Measurements from ENCODE around the gene SENP7. TPM values are rescaled to one million over a fixed set of nuclear protein-coding genes. Genes with fewer than 3 reads are reported as not detected.

The SENP7 gene
- total RNA-seq, 1 donor from 2014 or later, result 26.0 TPM

- Mint-ChIP-seq H3K36me3 (ENCODE audit: unreplicated experiment) (peaks cover 20% of the 10 kb centered on the region), H3K4me1 (ENCODE audit: unreplicated experiment) (peaks cover 7% of the 10 kb centered on the region), H3K27ac (ENCODE audit: unreplicated experiment) (no peak overlapping the region), H3K27me3 (ENCODE audit: unreplicated experiment) (no peaks in the 10 kb centered on the region), H3K9me3 (ENCODE audit: unreplicated experiment) (peaks cover 8% of the 10 kb centered on the region), H3K4me3 (ENCODE audit: unreplicated experiment) (no peak overlapping the region)
- TF ChIP-seq, protein P1, sequence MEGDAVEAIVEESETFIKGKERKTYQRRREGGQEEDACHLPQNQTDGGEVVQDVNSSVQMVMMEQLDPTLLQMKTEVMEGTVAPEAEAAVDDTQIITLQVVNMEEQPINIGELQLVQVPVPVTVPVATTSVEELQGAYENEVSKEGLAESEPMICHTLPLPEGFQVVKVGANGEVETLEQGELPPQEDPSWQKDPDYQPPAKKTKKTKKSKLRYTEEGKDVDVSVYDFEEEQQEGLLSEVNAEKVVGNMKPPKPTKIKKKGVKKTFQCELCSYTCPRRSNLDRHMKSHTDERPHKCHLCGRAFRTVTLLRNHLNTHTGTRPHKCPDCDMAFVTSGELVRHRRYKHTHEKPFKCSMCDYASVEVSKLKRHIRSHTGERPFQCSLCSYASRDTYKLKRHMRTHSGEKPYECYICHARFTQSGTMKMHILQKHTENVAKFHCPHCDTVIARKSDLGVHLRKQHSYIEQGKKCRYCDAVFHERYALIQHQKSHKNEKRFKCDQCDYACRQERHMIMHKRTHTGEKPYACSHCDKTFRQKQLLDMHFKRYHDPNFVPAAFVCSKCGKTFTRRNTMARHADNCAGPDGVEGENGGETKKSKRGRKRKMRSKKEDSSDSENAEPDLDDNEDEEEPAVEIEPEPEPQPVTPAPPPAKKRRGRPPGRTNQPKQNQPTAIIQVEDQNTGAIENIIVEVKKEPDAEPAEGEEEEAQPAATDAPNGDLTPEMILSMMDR (IDR thresholded peaks at IDR 0.05), result no peak
- DNase-seq (ENCODE audit: extremely low spot score, unreplicated experiment), result no peak
Observed at GRCh38 chr3:101414121-101414520, 98.9 kb downstream of the SENP7 start.

DNA sequence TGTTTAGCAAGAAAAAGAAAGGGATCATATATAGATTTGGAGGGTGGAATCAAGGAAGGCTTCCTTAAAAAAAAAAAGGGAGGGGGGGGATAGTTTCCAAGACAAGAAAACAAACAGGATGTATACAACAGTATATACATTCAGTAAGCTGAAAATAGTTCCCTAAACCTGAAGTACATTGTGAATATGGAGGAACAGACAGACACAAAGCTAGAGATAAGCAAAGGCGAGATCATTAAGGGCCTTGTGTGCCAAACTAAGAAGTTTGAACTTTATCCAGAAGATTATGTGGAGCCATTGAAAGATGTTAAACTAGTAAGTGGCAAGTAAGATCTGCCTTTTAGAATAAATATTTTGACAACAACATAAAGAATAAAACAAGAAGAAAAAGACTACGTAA, 99.4 kb downstream of the SENP7 start:
- H3K9me3 Mint-ChIP-seq (ENCODE audit: unreplicated experiment), result peaks cover 13% of the 10 kb centered on the region
- no peak overlapping the region for H3K27ac Mint-ChIP-seq (ENCODE audit: unreplicated experiment)
- H3K4me3 Mint-ChIP-seq (ENCODE audit: unreplicated experiment), result no peak overlapping the region
- peaks cover 25% of the 10 kb centered on the region for H3K36me3 Mint-ChIP-seq (ENCODE audit: unreplicated experiment)
- peaks cover 7% of the 10 kb centered on the region for H3K4me1 Mint-ChIP-seq (ENCODE audit: unreplicated experiment)
- no peaks in the 10 kb centered on the region for H3K27me3 Mint-ChIP-seq (ENCODE audit: unreplicated experiment)
- TF ChIP-seq, protein P1 (IDR thresholded peaks at IDR 0.05), result no peak
- DNase-seq (ENCODE audit: extremely low spot score, unreplicated experiment), result no peak

GRCh38 chr3:101391413-101391950, 121.5 kb downstream of the SENP7 start:
- H3K27me3 Mint-ChIP-seq (ENCODE audit: unreplicated experiment), result no peaks in the 10 kb centered on the region
- TF ChIP-seq, protein P1 (IDR thresholded peaks at IDR 0.05), result no peak
- peaks cover 65% of the 10 kb centered on the region for H3K9me3 Mint-ChIP-seq (ENCODE audit: unreplicated experiment)
- no peak overlapping the region for H3K27ac Mint-ChIP-seq (ENCODE audit: unreplicated experiment)
- H3K4me1 Mint-ChIP-seq (ENCODE audit: unreplicated experiment), result peaks cover 1% of the 10 kb centered on the region
- DNase-seq (ENCODE audit: extremely low spot score, unreplicated experiment), result no peak
- H3K36me3 Mint-ChIP-seq (ENCODE audit: unreplicated experiment), result peaks cover 65% of the 10 kb centered on the region
- no peak overlapping the region for H3K4me3 Mint-ChIP-seq (ENCODE audit: unreplicated experiment)

DNA sequence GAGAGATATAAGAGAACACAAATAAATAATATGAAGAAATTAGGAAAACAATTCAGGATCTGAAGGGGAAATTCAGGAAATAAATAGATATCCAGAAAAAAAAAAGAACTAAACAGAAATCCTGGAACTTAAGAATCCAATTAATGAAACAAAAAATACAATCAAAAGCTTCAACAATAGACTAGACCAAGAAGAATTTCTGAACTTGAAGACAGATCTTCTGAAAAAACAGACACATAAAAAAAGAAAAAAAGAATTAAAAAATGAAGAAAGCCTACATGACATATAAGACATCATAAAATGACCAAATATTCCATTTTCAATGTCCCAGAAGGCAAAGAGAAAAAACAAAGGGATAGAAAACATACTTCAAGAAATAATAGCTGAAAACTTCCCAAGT, 124.3 kb downstream of the SENP7 start:
- no peaks in the 10 kb centered on the region for H3K27me3 Mint-ChIP-seq (ENCODE audit: unreplicated experiment)
- peaks cover 49% of the 10 kb centered on the region for H3K9me3 Mint-ChIP-seq (ENCODE audit: unreplicated experiment)
- no peak for DNase-seq (ENCODE audit: extremely low spot score, unreplicated experiment)
- H3K4me1 Mint-ChIP-seq (ENCODE audit: unreplicated experiment), result peaks cover 1% of the 10 kb centered on the region
- H3K36me3 Mint-ChIP-seq (ENCODE audit: unreplicated experiment), result peaks cover 46% of the 10 kb centered on the region
- no peak overlapping the region for H3K27ac Mint-ChIP-seq (ENCODE audit: unreplicated experiment)
- TF ChIP-seq, protein P1 (IDR thresholded peaks at IDR 0.05), result no peak
- no peak overlapping the region for H3K4me3 Mint-ChIP-seq (ENCODE audit: unreplicated experiment)

DNA sequence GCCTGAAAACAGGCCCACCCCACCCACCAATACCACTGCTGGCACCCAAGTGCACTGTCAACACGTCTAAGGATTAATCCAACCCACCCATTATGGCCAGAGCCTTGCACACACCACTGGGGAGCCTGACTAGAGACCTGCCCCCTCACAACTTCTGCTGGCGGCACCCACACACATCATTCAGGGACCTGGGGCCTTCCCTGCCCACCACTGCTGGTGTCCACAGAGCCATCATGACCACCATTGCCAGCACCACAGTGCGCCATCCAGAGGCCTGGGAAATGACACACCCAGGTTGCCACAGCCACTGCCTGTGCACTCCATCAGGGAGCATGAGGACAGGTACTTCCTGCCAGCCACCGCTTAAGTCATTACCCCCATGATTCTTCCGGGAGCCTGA, 125.7 kb downstream of the SENP7 start:
- Mint-ChIP-seq H3K4me1 (ENCODE audit: unreplicated experiment) (peaks cover 1% of the 10 kb centered on the region), H3K9me3 (ENCODE audit: unreplicated experiment) (peaks cover 36% of the 10 kb centered on the region), H3K4me3 (ENCODE audit: unreplicated experiment) (no peak overlapping the region), H3K27ac (ENCODE audit: unreplicated experiment) (no peak overlapping the region), H3K27me3 (ENCODE audit: unreplicated experiment) (no peaks in the 10 kb centered on the region), H3K36me3 (ENCODE audit: unreplicated experiment) (peaks cover 34% of the 10 kb centered on the region)
- DNase-seq (ENCODE audit: extremely low spot score, unreplicated experiment), result no peak
- TF ChIP-seq, protein P1 (IDR thresholded peaks at IDR 0.05), result no peak

Measured in osteocyte (in vitro differentiated cells).